ENCODE data around the gene TUSC2. TPM values are rescaled to one million over a fixed set of nuclear protein-coding genes. Genes with fewer than 3 reads are reported as not detected.

TUSC2 gene
- total and polyA plus RNA-seq, 9 of the 15 experiments (the other 6 are each of a cell fraction or from before 2014, with no cell fraction given), result 2.8 to 67.5 (median 25.8) TPM

GRCh38 chr3:50358911-50359759 lies 31.1 kb upstream of the TUSC2 start, which contains the start of gene TMEM115 (continued):
- peak; percentile 74 for TF ChIP-seq CREB1 (IDR thresholded peaks at IDR 0.05)
- peak; percentile 80 for TF ChIP-seq CREB1 (CRISPR knock-in tag; IDR thresholded peaks at IDR 0.05)
- no peak for TF ChIP-seq ZC3H8 (IDR thresholded peaks at IDR 0.05)
- no peak for TF ChIP-seq TCF3 (CRISPR knock-in tag; IDR thresholded peaks at IDR 0.05)
- TF ChIP-seq CEBPB (tag; IDR thresholded peaks at IDR 0.05), result no peak
- TF ChIP-seq KDM1A (IDR thresholded peaks at IDR 0.05), result no peak
- TF ChIP-seq DIDO1 (tag; IDR thresholded peaks at IDR 0.05; ENCODE audit: low read depth), result no peak
- peak in 1 of 2 experiments; percentile 46; a peak in 2 of 4 replicates for TF ChIP-seq MAZ (CRISPR knock-in tag; conservative IDR thresholded peaks at IDR 0.05 in 1 of 2, IDR thresholded peaks at IDR 0.05 in 1 of 2)
- peak; percentile 56; the same call in 1 of the 2 replicates for TF ChIP-seq SREBF1 (IDR thresholded peaks at IDR 0.05; ENCODE audit: borderline replicate concordance, low read depth, low read length)
- no peak for TF ChIP-seq DPF2 (IDR thresholded peaks at IDR 0.05)
- TF ChIP-seq ZNF707 (CRISPR knock-in tag; conservative IDR thresholded peaks at IDR 0.05), result no peak
- TF ChIP-seq RBBP5 (IDR thresholded peaks at IDR 0.05; ENCODE audit: borderline replicate concordance, insufficient read depth, low read length, poor library complexity, severe bottlenecking), result peak; percentile 28
- TF ChIP-seq UBTF (IDR thresholded peaks at IDR 0.05; ENCODE audit: borderline replicate concordance in 1 of 2, low read depth in 2 of 2, low read length in 2 of 2), result peak in 1 of 2 experiments; percentile 68; a peak in 1 of 4 replicates
- peak; percentile 82 for TF ChIP-seq L3MBTL2 (IDR thresholded peaks at IDR 0.05)
